Suprapubic skin (tissue), 4 donors: Measurements from ENCODE around the gene FOXN1. TPM values are rescaled to one million over a fixed set of nuclear protein-coding genes. Genes with fewer than 3 reads are reported as not detected.

Source experiments
- DNase-seq, 2 donors: peaks; one replicate each; pipeline ENCODE4 v3.0.0-alpha.2; 2019; ENCODE audit warnings: low spot score in 2 of 2
- H3K27ac ChIP-seq: fragments of 200-600 bp; sonication (generic); one replicate; pipeline ENCODE4 v1.5.1; 2019
- H3K27me3 ChIP-seq: fragments of 200-600 bp; sonication (generic); one replicate; pipeline ENCODE4 v1.5.1; 2019
- H3K36me3 ChIP-seq: fragments of 200-600 bp; sonication (generic); one replicate; pipeline ENCODE4 v1.5.1; 2019
- H3K4me1 ChIP-seq: fragments of 200-600 bp; sonication (generic); one replicate; pipeline ENCODE4 v1.5.1; 2019
- H3K4me3 ChIP-seq: fragments of 200-600 bp; sonication (generic); one replicate; pipeline ENCODE4 v1.5.1; 2019; ENCODE audit warnings: mild to moderate bottlenecking
- H3K9me3 ChIP-seq: fragments of 200-600 bp; sonication (generic); one replicate; pipeline ENCODE4 v1.5.1; 2019
- CTCF ChIP-seq, 2 donors: fragments of 200-600 bp in 1 of 2; fragments of 450-650 bp in 1 of 2; sonication (generic) in 1 of 2; IDR thresholded peaks; one replicate each; pipeline ENCODE4 v1.5.1; 2016 to 2019; ENCODE audit warnings: antibody characterized with exemption in 2 of 2, mild to moderate bottlenecking in 1 of 2, moderate library complexity in 1 of 2
- EP300 ChIP-seq: sonication (generic); formaldehyde crosslinking; IDR thresholded peaks from one replicate; pipeline ENCODE4 v1.6.1; 2017; ENCODE audit warnings: antibody characterized with exemption
- POLR2A ChIP-seq, 2 donors: fragments of 450-650 bp; IDR thresholded peaks; one replicate each; pipeline ENCODE4 v1.6.1; 2017; ENCODE audit warnings: antibody characterized with exemption in 2 of 2, mild to moderate bottlenecking in 2 of 2, moderate library complexity in 2 of 2
- POLR2AphosphoS5 ChIP-seq, 3 donors: sonication (generic); formaldehyde crosslinking; IDR thresholded peaks; one replicate each; pipeline ENCODE4 v1.6.1; 2017; ENCODE audit warnings: antibody characterized with exemption in 3 of 3
- WGBS: methylation state at CpG from one replicate; pipeline ENCODE4 v1.1.5; 2018; 5-methylcytosine and 5-hydroxymethylcytosine counted together
- total RNA-seq, 4 donors: library from RNA; depleted of rRNA; stranded (reverse); fragments of >200 nt; gene quantifications; one replicate each; pipeline ENCODE4 v1.1.0, GENCODE V29; 2016

Gene FOXN1
- total RNA-seq, 4 donors from 2014 or later, result 37.4 to 48.3 (median 38.3) TPM

GRCh38 chr17:28529013-28529400 lies 22.9 kb downstream of the FOXN1 start:
- H3K4me3 ChIP-seq, result no peak overlapping the region
- H3K4me1 ChIP-seq, result peaks cover 80% of the 10 kb centered on the region
- 91% methylated on average over 3 of the region's 3 CpGs for WGBS
- no peaks in the 10 kb centered on the region for H3K36me3 ChIP-seq
- no peaks in the 10 kb centered on the region for H3K27me3 ChIP-seq
- H3K27ac ChIP-seq, result no peak overlapping the region
- TF ChIP-seq POLR2AphosphoS5 (IDR thresholded peaks at IDR 0.05) (no peak), EP300 (no peak), POLR2A (IDR thresholded peaks at IDR 0.05) (no peak)
- no peaks in the 10 kb centered on the region for H3K9me3 ChIP-seq
- no peak for DNase-seq

GRCh38 chr17:28530250-28530649 lies 24.1 kb downstream of the FOXN1 start:
- H3K27me3 ChIP-seq, result no peaks in the 10 kb centered on the region
- no peaks in the 10 kb centered on the region for H3K36me3 ChIP-seq
- TF ChIP-seq POLR2A (IDR thresholded peaks at IDR 0.05) (no peak), POLR2AphosphoS5 (IDR thresholded peaks at IDR 0.05) (no peak), EP300 (no peak)
- 80% methylated on average over 4 of the region's 4 CpGs for WGBS
- no peaks in the 10 kb centered on the region for H3K9me3 ChIP-seq
- H3K27ac ChIP-seq, result no peak overlapping the region
- no peak for DNase-seq
- peaks cover 71% of the 10 kb centered on the region for H3K4me1 ChIP-seq
- no peak overlapping the region for H3K4me3 ChIP-seq

GRCh38 chr17:28530926-28531325 lies 24.8 kb downstream of the FOXN1 start:
- Histone ChIP-seq H3K27ac (no peak overlapping the region), H3K27me3 (no peaks in the 10 kb centered on the region), H3K4me3 (no peak overlapping the region), H3K4me1 (peaks cover 64% of the 10 kb centered on the region), H3K9me3 (no peaks in the 10 kb centered on the region), H3K36me3 (no peaks in the 10 kb centered on the region)
- TF ChIP-seq EP300 (no peak), CTCF (IDR thresholded peaks at IDR 0.05) (no peak), POLR2AphosphoS5 (IDR thresholded peaks at IDR 0.05) (no peak), POLR2A (IDR thresholded peaks at IDR 0.05) (no peak)
- WGBS, result 58% methylated on average over 7 of the region's 7 CpGs
- DNase-seq, result no peak

GRCh38 chr17:28532050-28532960 lies 26.2 kb downstream of the FOXN1 start:
- 61% methylated on average over 7 of the region's 7 CpGs for WGBS
- no peaks in the 10 kb centered on the region for H3K27me3 ChIP-seq
- no peak for TF ChIP-seq CTCF (IDR thresholded peaks at IDR 0.05)
- TF ChIP-seq POLR2AphosphoS5 (IDR thresholded peaks at IDR 0.05), result no peak
- no peak for TF ChIP-seq POLR2A (IDR thresholded peaks at IDR 0.05)
- TF ChIP-seq EP300, result no peak
- no peaks in the 10 kb centered on the region for H3K9me3 ChIP-seq
- DNase-seq, result no peak
- H3K36me3 ChIP-seq, result no peaks in the 10 kb centered on the region
- peak overlapping the region; percentile 58 for H3K27ac ChIP-seq
- no peak overlapping the region for H3K4me3 ChIP-seq
- H3K4me1 ChIP-seq, result peaks cover 52% of the 10 kb centered on the region

- Histone ChIP-seq H3K27ac (peak overlapping the region; percentile 58), H3K27me3 (no peaks in the 10 kb centered on the region), H3K4me3 (no peak overlapping the region), H3K36me3 (no peaks in the 10 kb centered on the region), H3K4me1 (peaks cover 44% of the 10 kb centered on the region), H3K9me3 (no peaks in the 10 kb centered on the region)
- no peak for TF ChIP-seq POLR2AphosphoS5 (IDR thresholded peaks at IDR 0.05)
- no peak for TF ChIP-seq CTCF (IDR thresholded peaks at IDR 0.05)
- no peak for TF ChIP-seq EP300
- no peak for TF ChIP-seq POLR2A (IDR thresholded peaks at IDR 0.05)
- WGBS, result 41% methylated on average over 12 of the region's 16 CpGs
- no peak for DNase-seq
These were observed 27.1 kb downstream of the FOXN1 start for GRCh38 chr17:28533091-28533807.
